HG02938 (cell line): ENCODE data around the gene TBCK.

ENCODE experiments used
- ATAC-seq: cut with Tn5 transposase; IDR thresholded peaks from one replicate; pipeline ENCODE4 v1.9.1; 2021; ENCODE audit warnings: mild to moderate bottlenecking, moderate library complexity; ENCODE audit not compliant: unreplicated experiment

TBCK gene

DNA sequence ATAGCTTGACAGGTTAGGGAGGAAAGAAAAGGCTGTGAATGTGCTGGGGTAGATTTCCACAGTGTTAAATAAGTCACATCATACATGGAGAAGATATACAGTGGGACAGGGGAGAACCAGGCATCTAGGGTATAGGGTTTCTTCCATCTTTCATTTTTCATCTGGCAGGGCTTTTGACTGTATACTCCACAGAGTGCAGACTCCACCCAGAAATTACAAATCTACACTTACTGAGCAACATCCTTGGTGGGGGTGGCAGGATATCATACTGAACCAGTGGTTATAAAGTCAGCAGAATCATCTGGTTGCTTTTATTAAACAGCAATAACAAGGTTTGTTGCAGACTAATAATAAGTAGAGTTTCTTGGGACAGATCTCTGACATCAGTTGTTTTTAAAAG, 266.5 kb downstream of the TBCK start:
- no peak for ATAC-seq

DNA sequence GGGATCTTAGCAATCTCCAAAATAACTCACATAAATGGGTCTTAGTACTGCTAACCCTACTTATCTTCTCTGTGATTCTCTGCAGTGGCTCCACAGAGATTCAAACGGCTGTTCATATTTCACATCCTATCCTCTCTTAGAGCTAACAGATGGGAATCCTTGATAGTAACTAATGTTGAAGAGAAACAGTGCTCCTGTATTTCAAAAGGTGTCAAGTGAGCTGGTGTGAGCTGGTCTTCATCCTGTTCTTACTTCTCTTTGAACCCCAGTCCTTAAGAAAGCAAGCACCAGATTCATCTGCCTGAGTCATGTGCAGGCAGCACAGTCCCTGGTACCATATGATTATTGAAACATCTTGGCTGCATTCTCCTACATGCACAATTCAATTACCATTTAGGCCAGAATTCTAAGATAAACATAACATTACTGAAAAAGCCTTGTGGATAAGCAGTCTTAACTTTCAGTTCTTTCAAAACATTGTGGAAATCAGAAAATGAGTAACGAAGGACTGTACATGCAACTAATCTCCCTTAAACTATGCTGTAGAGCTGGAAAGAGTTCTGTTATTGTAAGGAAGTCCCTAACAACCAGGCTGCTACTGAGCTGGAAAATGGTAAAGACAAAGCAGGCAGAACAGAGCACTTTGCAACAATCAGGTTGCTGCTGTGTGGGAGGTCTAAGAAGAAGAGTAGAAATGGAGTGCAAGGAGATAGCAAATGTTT, 267.6 kb downstream of the TBCK start:
- ATAC-seq = no peak

DNA sequence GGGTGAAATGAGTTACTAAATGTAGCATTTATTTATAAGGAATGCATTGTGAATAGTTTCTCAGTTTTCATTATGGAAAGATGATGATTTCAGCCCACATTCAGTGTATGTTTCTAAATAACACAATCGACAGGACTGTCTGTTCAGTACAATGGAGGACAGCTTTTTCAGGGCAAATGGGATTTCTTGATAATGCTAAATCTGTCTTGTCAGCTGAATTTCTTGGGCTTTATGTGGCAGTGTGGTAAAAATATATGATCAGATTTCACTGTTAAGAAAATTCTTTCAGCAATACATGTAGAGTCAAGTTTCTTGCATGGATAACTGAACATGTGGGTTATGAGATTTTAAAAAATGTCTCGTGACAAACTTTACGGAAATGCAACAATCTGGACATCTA, 269.9 kb downstream of the TBCK start:
- ATAC-seq = no peak

- no peak for ATAC-seq
Measured at GRCh38 chr4:106041294-106042002, 274.6 kb downstream of the TBCK start.

DNA sequence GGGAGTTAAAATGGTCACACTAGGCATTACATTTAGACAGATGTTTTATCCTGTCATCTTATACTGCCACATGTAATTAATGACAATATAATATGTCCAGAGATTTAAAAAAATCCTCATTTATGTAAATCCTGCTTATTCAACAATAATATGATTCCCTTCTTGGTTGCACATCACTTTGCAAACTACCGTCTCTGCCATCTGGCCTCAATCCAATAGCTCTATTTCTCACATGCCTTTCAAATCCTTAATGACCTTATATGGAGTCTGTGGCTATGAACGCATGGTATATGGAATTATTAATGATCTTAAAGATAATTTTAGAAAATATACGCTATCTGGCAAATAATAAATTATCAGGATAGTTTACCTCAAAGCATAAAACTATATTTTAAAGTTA, 276.2 kb downstream of the TBCK start:
- no peak for ATAC-seq

DNA sequence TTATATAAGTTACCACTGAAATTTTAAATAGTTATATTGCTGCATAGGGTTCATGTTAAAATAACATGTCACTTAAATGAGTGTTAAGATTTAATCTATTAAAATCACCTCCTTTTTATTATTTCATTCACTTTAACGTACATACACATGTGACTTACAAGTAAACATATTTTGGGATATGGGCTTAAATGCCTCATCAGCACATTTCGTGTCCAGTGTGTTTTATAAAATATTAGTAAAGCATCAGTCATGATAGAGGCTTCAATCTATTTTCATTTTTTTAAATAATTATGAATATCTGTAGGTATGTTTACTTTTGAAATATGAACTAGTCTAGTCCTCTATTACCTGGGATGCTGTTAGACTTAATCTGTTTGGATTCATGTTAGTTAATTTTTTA, 277.1 kb downstream of the TBCK start:
- no peak for ATAC-seq

DNA sequence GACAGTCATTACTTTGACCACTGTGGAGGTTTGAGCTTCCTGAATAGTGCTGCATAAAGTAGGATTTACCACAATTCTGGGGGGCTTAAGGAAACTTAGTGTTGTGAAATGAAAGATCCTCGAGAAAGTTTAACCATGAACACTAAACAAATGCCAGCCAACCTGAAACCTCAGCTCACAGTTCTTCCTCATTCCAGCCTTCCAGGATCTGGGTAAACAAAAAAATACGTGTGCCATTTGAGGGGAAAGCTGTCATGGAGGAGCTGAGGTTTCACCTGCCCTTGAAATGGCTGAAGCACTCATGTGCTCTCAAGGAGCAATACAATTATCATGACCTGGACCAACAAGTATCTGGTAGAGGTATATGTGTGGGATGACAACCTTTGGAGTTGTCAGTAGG, 278.0 kb downstream of the TBCK start:
- ATAC-seq = no peak

- no peak for ATAC-seq
Measured at GRCh38 chr4:106036848-106037247, 279.2 kb downstream of the TBCK start.

DNA sequence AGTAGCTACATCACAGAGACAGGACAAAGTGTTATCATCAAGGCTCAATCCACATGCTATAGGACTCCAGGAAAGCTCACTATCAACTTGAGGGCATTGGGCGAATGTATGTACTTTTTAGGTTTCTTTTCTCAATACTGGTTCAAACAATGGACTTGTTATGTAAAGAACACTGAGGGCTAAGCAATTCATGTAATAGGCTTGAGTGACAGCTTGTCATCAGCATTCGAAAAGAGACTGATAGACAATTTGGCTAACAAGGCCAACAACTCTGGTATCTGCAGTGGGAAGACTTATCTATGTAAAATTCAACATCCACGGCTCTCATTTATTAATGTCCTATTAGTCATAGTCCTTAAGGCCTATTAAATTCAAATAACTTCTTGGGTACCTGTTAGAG, 279.7 kb downstream of the TBCK start:
- no peak for ATAC-seq

- ATAC-seq = no peak
Measured at GRCh38 chr4:106035204-106035603, 280.8 kb downstream of the TBCK start.

DNA sequence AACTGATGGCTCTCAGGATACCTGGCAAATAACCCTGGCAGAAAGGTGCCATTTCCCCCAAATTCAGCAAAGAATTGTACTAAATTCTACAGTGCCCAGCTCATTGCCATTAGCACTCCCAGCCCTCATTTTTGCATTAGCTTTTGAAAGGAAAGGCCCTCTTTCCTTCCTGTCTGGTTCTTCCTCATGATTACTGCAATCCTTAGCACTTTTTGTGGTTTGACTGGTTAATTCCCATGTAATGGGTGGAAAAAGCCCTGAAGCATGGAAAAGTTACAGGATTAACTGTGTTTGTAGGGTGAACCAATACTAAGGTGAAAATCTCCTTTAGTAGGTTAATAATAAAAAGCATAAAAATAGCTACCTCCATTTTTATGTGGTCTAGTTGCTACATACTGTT, 281.3 kb downstream of the TBCK start:
- no peak for ATAC-seq

DNA sequence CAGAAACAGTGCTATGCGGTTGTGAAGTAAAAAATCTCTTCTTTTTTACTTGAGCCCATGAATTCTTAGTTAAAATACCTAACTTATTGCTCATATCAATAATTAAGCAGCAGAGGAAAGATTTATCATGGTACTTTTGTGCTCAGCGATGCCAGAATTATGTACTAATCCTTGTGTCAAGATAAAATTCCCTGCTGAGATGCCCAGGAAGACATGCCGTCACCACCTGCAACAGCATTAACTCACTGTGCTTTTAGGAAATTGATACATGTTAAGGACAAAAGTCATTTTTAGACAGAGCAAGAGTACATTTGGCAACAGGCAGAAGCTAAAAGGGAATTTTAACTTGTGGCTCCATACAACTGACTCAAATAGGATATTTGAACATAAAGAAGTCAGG, 281.8 kb downstream of the TBCK start:
- ATAC-seq = no peak

DNA sequence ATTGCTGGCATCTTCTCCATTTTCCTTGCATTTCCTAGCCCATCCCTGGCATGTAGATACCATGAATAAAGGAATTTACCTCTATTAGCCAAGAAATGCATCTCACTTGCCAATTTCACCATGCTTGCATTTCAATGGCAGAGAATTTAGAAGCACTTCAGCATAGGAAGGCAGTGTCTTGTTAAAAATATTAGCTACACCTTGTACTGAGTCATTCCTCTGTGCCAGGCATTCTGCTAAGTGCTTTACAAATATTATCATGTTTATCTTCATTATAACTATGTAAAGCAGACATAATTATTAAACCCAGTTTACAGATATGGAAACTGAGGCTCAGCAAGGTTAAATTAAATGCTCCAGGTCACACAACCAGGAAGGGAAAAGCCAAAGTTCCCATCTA, 282.5 kb downstream of the TBCK start:
- no peak for ATAC-seq

- no peak for ATAC-seq
Measured at GRCh38 chr4:106032851-106033286, 283.1 kb downstream of the TBCK start.

DNA sequence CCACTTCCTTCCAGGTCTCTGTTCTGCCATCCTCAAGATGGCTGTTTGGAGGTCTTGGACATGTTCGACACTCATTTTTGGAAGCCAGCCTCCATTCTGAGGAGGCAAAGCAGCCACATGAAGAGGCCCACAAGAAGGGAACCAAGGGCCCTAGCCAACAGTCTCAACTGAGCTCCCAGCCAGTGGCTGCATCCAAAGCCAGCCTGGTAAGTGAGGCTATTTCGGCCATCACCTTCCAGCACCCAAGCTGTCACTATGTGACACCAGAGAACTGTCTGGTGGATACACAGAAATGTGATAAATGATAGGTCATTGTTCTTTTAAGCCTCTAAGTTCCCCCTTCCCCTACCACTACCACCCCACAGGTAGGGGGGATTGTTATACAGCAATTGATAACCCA, 293.6 kb downstream of the TBCK start:
- no peak for ATAC-seq

DNA sequence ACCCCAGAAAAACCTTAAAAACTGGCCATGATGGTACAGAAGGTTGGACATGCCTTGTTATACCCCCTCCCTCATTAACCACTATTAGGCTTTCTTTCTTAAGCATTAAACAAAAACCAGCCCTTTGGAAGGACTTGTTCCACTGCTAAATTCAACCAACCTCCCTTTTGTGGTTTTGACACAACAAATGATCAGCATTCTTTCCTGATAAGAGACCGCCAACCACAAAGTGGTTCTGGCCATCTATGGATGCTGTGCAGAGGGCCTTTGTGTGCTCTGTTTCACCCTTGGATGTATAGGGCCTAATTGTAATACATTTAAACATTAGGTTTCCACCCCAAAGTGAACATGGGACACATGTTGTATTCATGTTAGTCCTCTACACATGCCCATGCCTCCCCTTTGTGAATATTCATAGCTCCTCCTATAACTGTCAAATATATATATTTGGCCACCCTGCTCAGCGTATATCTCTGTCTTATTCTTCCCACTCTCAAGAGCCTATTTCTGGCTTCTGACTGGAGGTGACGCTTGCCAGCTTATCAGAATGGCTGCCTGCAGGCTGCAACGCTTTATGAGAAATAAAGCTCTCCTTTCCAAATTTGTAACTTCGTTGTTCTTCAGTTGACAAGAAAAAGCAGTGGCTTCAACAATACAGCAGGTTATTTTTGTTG, 294.1 kb downstream of the TBCK start:
- ATAC-seq = no peak

- ATAC-seq = no peak
Measured at GRCh38 chr4:106019771-106020170, 296.2 kb downstream of the TBCK start.

DNA sequence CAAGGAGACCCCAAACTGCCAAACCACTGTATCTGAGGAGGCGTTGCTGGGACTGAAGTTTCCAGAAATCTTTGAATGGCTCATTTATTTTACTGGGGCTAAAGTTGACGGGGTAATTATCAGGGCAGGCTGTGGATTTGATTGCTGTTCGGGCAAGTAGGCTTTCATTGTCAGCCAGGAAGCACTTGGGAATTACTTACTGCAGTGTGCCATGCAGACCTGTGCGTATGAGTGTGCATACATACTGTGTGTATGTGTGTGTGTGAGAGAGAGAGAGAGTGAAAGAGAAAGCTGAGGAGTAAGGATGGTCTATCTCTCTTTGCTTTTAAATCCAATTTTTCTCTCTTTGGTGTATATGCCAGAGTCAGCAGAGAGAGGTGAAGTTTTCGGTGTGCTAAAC, 298.0 kb downstream of the TBCK start:
- no peak for ATAC-seq

DNA sequence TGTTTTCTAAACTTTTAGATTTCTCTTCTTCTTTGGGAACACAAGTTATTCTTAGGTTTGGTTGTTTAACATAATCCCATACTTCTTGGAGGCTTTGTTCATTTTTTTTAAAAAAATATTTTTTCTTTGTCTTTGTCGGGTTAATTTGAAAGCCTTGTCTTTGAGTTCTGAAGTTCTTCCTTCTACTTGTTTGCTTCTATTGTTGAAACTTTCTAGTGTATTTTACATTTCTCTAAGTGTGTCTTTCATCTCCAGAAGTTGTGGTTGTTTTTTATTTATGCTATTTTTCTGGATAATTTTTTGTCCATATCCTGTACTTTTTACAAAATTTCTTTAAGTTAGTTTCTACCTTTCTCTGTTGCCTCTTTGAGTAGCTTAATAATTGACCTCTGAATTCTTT, 304.6 kb downstream of the TBCK start:
- no peak for ATAC-seq

DNA sequence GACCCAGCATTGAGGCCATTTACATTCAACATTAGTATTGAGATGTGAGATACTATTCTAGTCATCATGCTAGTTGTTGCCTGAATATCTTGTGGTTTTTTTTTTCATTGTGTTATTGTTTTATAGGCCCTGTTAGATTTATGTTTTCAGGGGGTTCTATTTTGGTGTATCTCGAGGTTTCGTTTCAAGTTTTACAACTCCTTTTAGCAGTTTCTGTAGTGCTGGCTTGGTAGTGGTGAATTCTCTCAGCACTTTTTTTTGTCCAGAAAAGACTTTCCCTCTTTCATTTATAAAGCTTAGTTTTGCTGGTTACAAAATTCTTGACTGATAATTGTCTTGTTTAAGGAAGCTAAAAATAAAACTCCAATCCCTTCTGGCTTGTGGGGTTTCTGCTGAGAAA, 305.2 kb downstream of the TBCK start:
- ATAC-seq = no peak

GRCh38 chr4:106002994-106003393, 313.0 kb downstream of the TBCK start:
- ATAC-seq = no peak
